Neural progenitor cell (in vitro differentiated cells): ENCODE results near the gene DTNB. TPM values are rescaled to one million over a fixed set of nuclear protein-coding genes. Genes with fewer than 3 reads are reported as not detected.

Experiments
- DNase-seq: peaks from one replicate; pipeline ENCODE4 v3.0.0-alpha.2; 2016; ENCODE audit warnings: low spot score
- H2AFZ ChIP-seq: fragments of 200-600 bp; sonication (generic); replicated peaks from 2 replicates; pipeline ENCODE4 v1.6.1; 2016; ENCODE audit warnings: antibody characterized with exemption
- H3F3A ChIP-seq: fragments of 200-600 bp; sonication (generic); 2 replicates; pipeline ENCODE4 v1.6.1; 2016; ENCODE audit warnings: antibody characterized with exemption, low read depth
- H3K27ac ChIP-seq: fragments of 200-600 bp; sonication (generic); 2 replicates; pipeline ENCODE4 v1.5.1; 2016; ENCODE audit warnings: mild to moderate bottlenecking
- H3K27me3 ChIP-seq: fragments of 200-600 bp; sonication (generic); 2 replicates; pipeline ENCODE4 v1.6.1; 2016; ENCODE audit warnings: mild to moderate bottlenecking, moderate library complexity
- H3K36me3 ChIP-seq: fragments of 200-600 bp; sonication (generic); 2 replicates; pipeline ENCODE4 v1.5.1; 2016
- H3K4me1 ChIP-seq: fragments of 200-600 bp; sonication (generic); 2 replicates; pipeline ENCODE4 v1.6.1; 2016; ENCODE audit warnings: mixed run types
- H3K4me2 ChIP-seq: fragments of 200-600 bp; sonication (generic); 2 replicates; pipeline ENCODE4 v1.6.1; 2016
- H3K4me3 ChIP-seq: fragments of 200-600 bp; sonication (generic); 2 replicates; pipeline ENCODE4 v1.5.1; 2016
- H3K79me2 ChIP-seq: fragments of 200-600 bp; sonication (generic); 2 replicates; pipeline ENCODE4 v1.6.1; 2016; ENCODE audit warnings: low read depth
- H3K9ac ChIP-seq: fragments of 200-600 bp; sonication (generic); 2 replicates; pipeline ENCODE4 v1.6.1; 2016
- H3K9me3 ChIP-seq: fragments of 200-600 bp; sonication (generic); 2 replicates; pipeline ENCODE4 v1.5.1; 2016; ENCODE audit warnings: low read depth
- H4K20me1 ChIP-seq: fragments of 200-600 bp; sonication (generic); 2 replicates; pipeline ENCODE4 v1.6.1; 2016; ENCODE audit warnings: low read depth
- H3K27ac Mint-ChIP-seq: 3 replicates; pipeline ENCODE4 v1.8.0; 2021; ENCODE audit warnings: mixed read lengths
- H3K27me3 Mint-ChIP-seq: 2 replicates; pipeline ENCODE4 v1.8.0; 2022; ENCODE audit warnings: low read depth, mild to moderate bottlenecking, inconsistent platforms, moderate library complexity, mixed read lengths; ENCODE audit not compliant: insufficient read depth
- H3K36me3 Mint-ChIP-seq: 3 replicates; pipeline ENCODE4 v1.8.0; 2021; ENCODE audit warnings: mixed read lengths
- H3K4me1 Mint-ChIP-seq: 3 replicates; pipeline ENCODE4 v1.8.0; 2021; ENCODE audit warnings: mixed read lengths
- H3K4me3 Mint-ChIP-seq: 3 replicates; pipeline ENCODE4 v1.8.0; 2021; ENCODE audit warnings: mild to moderate bottlenecking, moderate library complexity, mixed read lengths
- H3K9me3 Mint-ChIP-seq: 3 replicates; pipeline ENCODE4 v1.8.0; 2020; ENCODE audit warnings: mixed read lengths
- CTCF ChIP-seq: fragments of 200-600 bp; sonication (generic); IDR thresholded peaks from 2 replicates; pipeline ENCODE4 v1.5.1; 2017; ENCODE audit warnings: antibody characterized with exemption, mild to moderate bottlenecking
- EZH2 ChIP-seq: fragments of 200-600 bp; sonication (generic); IDR thresholded peaks from 2 replicates; pipeline ENCODE4 v1.6.1; 2017; ENCODE audit warnings: antibody characterized with exemption, mild to moderate bottlenecking, moderate library complexity
- EZH2phosphoT487 ChIP-seq: fragments of 200-600 bp; sonication (generic); IDR thresholded peaks from 2 replicates; pipeline ENCODE4 v1.6.1; 2017; ENCODE audit warnings: antibody characterized with exemption
- total RNA-seq: library from RNA; depleted of rRNA; stranded (reverse); fragments of >200 nt; gene quantifications from 2 replicates; pipeline ENCODE4 v1.2.3, GENCODE V29; 2015; ENCODE audit warnings: low replicate concordance

DTNB gene
- total RNA-seq, 1 donor from 2014 or later = 27.1 TPM

GRCh38 chr2:25411281-25411680 lies 262.1 kb downstream of the DTNB start:
- Histone ChIP-seq H2AFZ (no peak overlapping the region), H3K4me1 (no peaks in the 10 kb centered on the region), H3K27ac (no peak overlapping the region), H4K20me1 (no peaks in the 10 kb centered on the region), H3K36me3 (no peaks in the 10 kb centered on the region), H3K4me3 (no peak overlapping the region), H3K9me3 (no peaks in the 10 kb centered on the region), H3K4me2 (no peak overlapping the region), H3K27me3 (no peaks in the 10 kb centered on the region), H3K9ac (no peak overlapping the region), H3F3A (no peaks in the 10 kb centered on the region), H3K79me2 (no peaks in the 10 kb centered on the region)
- H3K27me3 Mint-ChIP-seq = peaks cover 2% of the 10 kb centered on the region
- no peak for TF ChIP-seq CTCF
- no peak for TF ChIP-seq EZH2
- no peak for TF ChIP-seq EZH2phosphoT487
- H3K9me3 Mint-ChIP-seq = no peaks in the 10 kb centered on the region
- H3K27ac Mint-ChIP-seq = no peak overlapping the region
- H3K36me3 Mint-ChIP-seq = peaks cover 7% of the 10 kb centered on the region
- H3K4me1 Mint-ChIP-seq = no peaks in the 10 kb centered on the region
- DNase-seq = no peak
- H3K4me3 Mint-ChIP-seq = no peak overlapping the region

- H3K27ac ChIP-seq = no peak overlapping the region
- TF ChIP-seq EZH2phosphoT487 = no peak
- no peak for TF ChIP-seq EZH2
- no peak for TF ChIP-seq CTCF
Observed at GRCh38 chr2:25410370-25410769, 263.0 kb downstream of the DTNB start.

GRCh38 chr2:25409468-25409867 lies 263.9 kb downstream of the DTNB start:
- no peak overlapping the region for H2AFZ ChIP-seq
- no peak overlapping the region for H3K9ac ChIP-seq
- Mint-ChIP-seq H3K4me3 (no peak overlapping the region), H3K4me1 (no peaks in the 10 kb centered on the region), H3K9me3 (no peaks in the 10 kb centered on the region), H3K27ac (no peak overlapping the region), H3K27me3 (peaks cover 2% of the 10 kb centered on the region), H3K36me3 (peaks cover 7% of the 10 kb centered on the region)
- H3K27me3 ChIP-seq = no peaks in the 10 kb centered on the region
- no peaks in the 10 kb centered on the region for H3K9me3 ChIP-seq
- no peaks in the 10 kb centered on the region for H3K36me3 ChIP-seq
- H3K79me2 ChIP-seq = no peaks in the 10 kb centered on the region
- DNase-seq = no peak
- no peak overlapping the region for H3K4me3 ChIP-seq
- no peaks in the 10 kb centered on the region for H3F3A ChIP-seq
- TF ChIP-seq CTCF = no peak
- no peak for TF ChIP-seq EZH2phosphoT487
- no peak for TF ChIP-seq EZH2
- H4K20me1 ChIP-seq = no peaks in the 10 kb centered on the region
- H3K4me2 ChIP-seq = no peak overlapping the region
- H3K4me1 ChIP-seq = no peaks in the 10 kb centered on the region
- H3K27ac ChIP-seq = no peak overlapping the region

More at GRCh38 chr2:25410370-25410769, 263.0 kb downstream of the DTNB start:
- Histone ChIP-seq H3K79me2 (no peaks in the 10 kb centered on the region), H3K9ac (no peak overlapping the region), H3K27me3 (no peaks in the 10 kb centered on the region), H3K36me3 (no peaks in the 10 kb centered on the region), H4K20me1 (no peaks in the 10 kb centered on the region), H3F3A (no peaks in the 10 kb centered on the region), H3K4me1 (no peaks in the 10 kb centered on the region), H3K4me2 (no peak overlapping the region), H2AFZ (no peak overlapping the region), H3K4me3 (no peak overlapping the region), H3K9me3 (no peaks in the 10 kb centered on the region)
- Mint-ChIP-seq H3K27ac (no peak overlapping the region), H3K9me3 (no peaks in the 10 kb centered on the region), H3K4me3 (no peak overlapping the region), H3K4me1 (no peaks in the 10 kb centered on the region), H3K36me3 (peaks cover 7% of the 10 kb centered on the region), H3K27me3 (peaks cover 2% of the 10 kb centered on the region)
- no peak for DNase-seq
